GM21619 (cell line): ENCODE results near the gene SCN9A.
"Not testable (repeated sequence)": the region's sequence is repeated elsewhere in the genome, so short reads cannot be mapped to it uniquely, and the experiment has no call there.

ENCODE experiments used
- ATAC-seq: cut with Tn5 transposase; IDR thresholded peaks from one replicate; pipeline ENCODE4 v1.9.1; 2021; ENCODE audit not compliant: unreplicated experiment

SCN9A gene

DNA sequence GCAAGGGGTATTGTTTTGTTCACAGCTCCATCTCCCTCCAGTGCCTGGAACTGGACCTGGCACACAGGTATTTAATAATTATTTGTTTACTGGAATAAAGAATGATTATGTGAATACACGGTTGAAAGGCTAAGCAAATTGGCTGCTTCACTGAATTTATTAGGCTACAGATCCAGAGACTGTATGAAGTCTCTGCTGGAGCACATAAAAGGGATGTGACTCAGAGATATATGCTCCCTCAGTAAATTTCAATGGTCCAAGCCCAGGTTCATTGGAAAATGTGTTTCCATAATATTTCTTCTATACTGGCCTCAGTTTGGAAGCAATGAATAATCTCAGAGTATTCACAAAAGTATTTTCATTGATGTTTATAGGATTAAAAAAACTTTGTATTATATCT is 126.4 kb downstream of the SCN9A start:
- no peak for ATAC-seq

DNA sequence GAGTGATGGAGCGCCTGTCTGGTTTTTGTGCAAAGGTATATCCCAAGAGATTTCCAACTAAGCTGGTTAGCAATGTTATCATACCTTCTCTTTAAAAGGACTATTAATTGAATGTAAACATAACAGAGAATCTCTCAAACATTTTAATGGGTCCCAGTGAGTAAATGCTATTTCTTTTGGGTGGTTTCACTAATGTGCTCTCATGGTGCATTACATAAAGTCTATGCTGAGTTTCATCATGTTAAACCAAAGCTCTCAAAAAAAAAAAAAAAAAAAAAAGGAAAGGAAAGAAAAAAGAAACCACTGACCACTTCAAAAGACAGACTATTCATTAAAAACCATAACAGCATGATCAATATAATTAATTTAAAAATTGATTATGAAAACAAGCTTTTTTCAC is 128.8 kb downstream of the SCN9A start:
- no peak for ATAC-seq

DNA sequence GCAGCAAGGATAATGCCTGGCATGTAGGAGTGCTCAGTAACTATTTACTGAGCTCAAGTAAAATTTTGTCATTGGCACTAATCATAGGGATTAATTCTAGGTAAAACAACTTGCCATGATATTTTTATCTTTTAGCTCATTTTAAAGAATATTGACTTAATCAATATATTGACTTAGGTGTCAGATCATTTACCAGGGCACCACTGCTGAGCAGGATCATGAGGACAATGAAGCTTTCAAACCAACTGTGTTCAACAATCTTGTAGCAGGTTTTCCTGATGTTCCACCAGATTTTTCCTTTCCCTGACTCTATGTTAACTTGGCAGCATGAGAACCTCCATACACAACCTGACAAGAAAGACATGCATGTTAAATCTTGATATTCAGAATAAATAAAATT is 133.4 kb downstream of the SCN9A start:
- ATAC-seq: no peak

DNA sequence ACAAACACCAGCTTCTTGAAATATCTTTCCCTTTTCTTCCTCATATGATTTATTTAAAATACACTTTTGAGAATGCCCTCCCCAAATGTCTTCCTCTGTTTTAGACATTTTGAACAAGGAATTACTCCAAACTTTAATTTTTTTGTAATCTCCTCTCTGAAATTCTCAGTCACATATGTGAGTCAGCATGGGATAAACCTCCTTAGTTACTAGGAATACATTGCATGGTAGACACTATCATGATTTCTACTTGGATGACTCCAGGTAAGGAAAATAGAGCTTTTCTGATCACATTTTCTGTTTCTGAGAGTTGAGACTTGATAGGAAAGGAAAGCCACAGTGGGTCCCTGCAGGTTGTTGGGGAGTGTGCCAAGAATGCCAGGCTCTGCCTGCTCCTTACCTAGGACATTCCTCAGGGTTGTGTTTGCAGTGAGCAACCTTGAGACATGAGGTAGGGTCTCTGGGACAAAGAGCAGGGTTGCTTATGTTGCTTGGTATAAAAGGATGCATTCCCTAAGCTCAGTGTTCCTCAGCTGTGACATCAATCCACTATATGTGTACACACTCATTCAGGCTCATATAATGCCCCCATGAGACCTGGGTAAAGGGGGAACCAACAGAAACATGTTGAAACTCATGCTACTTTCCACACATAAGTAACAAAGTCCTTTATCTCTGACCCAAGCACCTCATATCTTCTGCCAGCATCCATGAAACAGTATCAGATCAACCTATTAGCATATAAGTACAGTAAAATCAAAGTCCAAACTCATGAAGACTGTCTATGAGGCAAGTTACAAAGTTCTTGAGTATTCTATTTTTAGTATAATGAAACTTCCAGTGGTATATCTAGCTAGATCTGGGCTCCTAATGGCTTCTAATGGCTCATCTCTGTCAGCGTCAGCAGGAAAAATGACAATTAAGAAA is 135.1 kb downstream of the SCN9A start:
- ATAC-seq: no peak

DNA sequence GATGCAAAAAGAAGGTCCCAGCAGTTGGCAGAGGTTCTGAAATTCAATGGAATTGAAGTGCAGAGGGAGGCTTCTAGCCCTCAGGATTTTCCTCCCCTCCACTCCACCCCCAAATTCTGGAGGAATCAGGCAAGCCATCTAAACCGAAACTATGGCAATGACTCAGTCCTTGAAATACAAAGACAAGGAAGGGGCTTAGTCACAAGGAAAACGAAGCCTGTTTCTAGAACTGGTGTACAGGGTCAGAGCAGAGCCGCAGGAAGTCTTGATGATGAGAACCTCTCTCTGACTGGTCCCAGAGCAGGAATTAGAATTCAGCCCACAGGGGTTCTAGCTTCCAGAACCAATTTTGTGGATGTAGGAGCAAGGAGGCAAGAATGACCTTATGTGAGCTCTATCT is 136.2 kb downstream of the SCN9A start:
- ATAC-seq: no peak

DNA sequence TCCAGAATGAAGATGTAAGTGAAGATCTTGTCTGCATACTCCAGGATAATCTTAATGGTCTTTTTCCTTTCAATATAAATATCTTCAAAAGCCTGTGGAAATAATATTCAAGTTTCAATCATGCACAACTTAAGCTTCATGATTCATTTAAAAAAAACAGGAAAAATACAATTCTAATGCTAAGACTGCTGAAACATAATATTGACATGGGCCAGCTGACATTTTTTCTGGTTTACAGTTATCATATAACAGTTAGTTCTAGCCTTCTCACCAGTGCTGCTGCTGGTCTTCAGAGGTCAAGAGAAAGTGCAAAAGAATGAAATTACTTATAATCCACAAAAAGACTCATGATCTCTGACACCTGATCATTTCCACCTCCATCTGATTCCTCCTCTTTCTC is 137.6 kb downstream of the SCN9A start:
- ATAC-seq: no peak

DNA sequence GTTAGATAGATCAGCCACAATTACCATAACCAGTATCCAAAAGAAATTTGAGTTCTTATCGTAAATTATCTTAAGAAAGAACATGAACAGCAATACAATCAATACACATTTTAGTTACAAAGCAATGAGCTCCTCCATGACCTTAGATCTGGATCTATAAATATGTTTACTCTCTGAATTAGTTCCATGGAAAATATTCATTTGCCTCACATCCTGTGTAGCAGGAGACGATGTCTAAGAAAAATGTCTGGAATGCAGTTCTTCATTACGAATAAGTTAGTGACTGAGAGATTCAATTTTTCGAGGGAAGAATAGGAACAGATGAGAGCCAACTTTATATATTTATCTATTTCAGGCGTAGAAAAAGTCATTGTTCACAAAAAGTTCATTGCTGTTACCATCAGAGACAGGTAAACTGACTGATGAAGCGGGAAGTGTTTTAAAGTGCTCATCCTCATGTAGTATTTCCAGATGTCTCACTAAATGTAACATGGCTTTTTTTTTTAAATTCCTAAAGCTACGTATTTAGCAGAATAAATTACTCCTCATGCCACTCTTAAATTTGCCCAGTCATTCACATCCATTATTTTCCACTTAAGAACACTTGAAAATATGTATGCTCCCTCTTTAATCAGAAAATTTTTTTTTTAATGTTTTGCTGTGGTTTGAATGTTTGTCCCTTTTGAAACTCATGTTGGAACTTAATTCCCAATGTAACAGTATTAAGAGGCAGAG is 141.5 kb downstream of the SCN9A start:
- no peak for ATAC-seq

DNA sequence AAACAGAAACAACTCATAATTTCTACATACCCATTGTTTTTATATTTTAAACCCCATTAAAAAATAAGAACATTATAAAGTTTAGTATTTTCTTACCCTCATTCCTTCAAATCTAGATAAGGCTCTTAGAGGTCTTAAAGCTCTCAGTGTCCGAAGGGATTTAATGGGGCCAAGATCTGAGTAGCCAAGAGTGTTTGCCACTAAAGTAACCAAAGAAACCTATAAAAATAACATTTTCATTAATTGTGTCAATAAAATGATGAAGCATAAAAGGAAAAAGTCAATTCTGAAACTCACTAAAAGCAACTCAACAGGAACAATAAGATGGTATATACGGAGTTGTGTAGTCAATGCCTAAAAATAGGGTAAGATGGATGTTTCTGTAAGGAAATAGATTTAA is 142.5 kb downstream of the SCN9A start:
- ATAC-seq: no peak

DNA sequence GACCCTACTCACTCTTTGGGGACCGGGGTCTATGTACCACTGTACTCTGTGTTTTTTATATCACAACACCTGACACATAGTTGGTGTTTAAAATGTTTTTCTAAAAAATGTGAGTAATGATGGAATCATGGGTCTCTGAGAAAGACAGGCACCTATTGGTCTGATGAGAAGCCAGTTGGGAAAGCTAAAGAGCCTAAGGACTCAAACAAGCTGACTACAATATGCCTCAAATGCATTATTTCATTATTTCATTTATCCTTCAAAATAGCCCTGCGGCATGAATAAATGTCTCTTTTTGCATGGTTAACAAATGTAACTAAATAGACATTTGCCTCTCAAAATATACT is 145.0 kb downstream of the SCN9A start:
- no peak for ATAC-seq

DNA sequence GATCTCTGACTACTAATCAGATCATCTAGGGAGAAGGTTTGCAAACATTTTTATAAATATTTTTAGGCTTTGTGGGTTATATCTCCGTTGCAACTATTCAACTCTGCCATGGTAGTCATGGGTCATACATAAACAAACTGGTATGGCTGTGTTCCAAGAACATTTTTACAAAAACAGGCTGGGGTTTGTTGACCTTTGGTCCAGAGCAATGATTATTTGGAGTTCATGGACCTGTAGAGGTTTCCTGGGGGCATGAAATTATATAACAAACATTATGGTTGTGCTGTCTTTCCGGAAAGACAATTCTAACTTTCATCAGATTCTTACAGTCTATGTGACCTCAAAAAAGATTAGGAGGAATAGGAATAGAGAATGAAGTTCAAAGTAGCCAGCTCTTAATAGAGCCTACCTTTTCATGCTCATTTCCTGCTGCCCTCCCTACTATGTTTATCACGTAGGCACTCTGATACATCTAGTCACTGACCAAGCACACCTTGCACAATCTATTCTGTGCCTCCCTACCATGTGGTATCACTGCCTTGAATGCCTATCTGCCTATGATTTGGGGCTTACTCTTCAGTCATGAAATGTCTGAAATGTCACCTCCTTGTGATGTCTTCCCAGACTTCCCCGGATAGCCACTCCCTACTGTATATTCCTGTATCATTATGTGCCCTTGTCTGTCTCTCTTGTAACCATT is 145.6 kb downstream of the SCN9A start:
- ATAC-seq: no peak

DNA sequence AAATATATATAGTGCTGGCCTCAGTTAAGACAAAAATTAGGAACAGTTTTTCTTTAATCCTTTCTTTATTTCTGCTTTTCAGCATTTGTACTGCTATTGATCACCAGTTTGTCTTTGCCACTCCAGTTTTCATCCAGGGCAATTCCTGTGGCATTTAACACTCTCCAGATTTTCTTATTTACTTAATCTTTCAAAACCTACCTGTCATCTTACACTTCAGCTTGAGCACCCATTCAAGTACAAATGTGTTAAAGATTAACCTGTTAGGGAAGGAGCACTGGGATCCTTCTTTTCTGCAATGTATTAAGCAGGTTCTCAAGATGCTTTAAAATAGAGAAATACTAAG is 146.1 kb downstream of the SCN9A start:
- ATAC-seq: no peak

DNA sequence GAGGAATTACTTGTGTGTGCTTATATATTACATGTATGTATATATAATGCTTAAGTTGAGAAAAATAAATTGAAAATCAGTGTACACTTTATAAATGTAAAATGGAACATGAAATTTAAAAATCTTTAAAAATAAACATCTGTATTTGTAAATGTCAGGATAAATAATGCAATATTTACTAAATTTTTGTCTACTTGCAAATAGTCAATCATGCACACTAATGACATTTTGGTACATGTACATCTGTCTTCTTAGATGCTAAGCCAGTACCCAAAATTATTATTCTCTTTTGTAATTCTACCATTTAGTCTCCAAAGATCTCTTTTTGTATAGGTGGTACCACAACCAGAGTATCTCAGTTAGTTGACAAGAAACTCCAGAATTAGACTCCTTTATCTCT is 151.5 kb downstream of the SCN9A start:
- no peak for ATAC-seq

DNA sequence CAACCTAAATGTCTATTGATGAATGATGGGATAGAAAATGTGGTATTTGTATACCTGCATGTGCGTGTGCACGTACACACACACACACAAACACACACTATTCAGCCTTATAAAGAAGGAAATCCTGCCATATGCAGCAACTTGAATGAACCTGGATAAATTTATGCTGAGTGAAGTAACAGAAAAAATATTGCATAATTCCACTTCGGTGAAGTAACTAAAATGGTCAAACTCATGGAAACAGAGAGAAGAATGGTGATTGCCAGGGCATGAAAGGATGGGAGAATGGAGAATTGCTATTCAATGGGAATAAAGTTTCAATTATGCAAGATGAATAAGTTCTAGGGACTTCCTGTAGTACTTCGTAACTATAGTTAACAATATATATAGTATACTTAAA is 152.4 kb downstream of the SCN9A start:
- no peak for ATAC-seq

DNA sequence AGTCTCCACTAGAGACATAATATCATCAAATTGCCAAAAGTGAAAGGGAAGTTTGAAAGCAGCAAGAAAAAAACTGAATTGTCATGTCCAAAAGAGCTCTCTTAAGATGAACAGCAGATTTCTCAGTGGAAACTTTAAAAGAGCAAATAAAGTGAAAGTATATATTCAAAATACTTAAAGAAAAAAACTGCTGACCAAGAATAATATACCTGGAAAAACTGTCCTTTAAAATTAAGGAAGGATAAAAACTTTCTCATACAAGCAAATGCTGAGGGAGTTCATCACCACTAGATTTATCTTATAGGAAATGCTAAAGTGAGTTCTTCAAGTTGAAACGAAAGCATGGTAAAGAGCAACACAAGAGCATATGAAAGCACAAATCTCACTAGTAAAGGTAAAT is 164.7 kb downstream of the SCN9A start:
- ATAC-seq: no peak

DNA sequence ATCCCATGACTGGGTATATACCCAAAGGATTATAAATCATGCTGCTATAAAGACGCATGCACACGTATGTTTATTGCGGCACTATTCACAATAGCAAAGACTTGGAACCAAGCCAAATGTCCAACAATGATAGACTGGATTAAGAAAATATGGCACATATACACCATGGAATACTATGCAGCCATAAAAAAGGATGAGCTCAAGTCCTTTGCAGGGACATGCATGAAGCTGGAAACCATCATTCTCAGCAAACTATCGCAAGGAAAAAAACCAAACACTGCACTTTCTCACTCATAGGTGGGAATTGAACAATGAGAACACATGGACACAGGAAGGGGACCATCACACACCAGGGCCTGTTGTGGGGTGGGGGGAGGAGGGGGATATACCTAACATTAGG is 165.8 kb downstream of the SCN9A start:
- ATAC-seq: not testable (repeated sequence)

DNA sequence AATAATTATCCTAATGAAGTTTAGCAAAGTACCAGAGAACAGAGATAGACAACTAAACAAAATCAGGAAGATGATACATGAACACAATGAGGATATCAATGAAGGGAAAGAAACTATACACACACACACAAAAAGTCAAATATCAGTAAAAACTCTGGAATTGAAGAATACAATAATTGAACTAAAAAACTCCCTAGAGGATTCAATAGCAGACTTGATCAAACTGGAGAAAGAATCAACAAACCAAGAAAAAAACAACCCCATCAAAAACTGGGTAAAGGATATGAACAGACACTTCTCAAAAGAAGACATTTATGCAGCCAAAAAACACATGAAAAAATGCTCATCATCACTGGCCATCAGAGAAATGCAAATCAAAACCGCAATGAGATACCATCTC is 166.4 kb downstream of the SCN9A start:
- not testable (repeated sequence) for ATAC-seq

DNA sequence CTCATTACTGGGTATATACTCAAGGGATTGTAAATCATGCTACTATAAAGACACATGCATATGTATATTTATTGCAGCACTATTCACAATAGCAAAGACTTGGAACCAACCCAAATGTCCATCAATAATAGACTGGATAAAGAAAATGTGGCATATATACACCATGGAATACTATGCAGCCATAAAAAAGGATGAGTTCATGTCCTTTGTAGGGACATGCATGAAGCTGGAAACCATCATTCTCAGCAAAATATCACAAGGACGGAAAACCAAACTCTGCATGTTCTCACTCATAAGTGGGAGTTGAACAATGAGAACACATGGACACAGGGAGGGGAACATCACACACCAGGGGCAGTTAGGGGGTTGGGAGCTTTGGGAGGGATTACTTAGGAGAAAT is 169.6 kb downstream of the SCN9A start:
- not testable (repeated sequence) for ATAC-seq

DNA sequence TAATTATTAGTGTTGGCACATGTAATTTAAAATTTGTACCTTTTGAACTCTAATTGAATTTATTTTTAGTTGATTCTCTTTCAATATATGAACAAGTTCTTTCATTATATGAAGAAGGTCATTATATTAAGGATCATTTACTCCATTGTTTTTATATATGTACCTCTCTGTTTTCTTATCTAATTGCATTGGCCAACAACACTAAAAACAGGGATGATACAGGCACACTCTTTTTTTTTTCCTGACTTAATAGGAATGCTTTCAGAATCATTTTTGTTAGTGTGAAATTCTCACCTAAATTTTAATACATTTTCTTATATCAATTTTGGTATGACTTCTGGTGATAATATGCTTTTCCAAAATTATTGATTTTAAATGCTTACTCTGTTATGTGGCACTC is 173.0 kb downstream of the SCN9A start:
- ATAC-seq: no peak

DNA sequence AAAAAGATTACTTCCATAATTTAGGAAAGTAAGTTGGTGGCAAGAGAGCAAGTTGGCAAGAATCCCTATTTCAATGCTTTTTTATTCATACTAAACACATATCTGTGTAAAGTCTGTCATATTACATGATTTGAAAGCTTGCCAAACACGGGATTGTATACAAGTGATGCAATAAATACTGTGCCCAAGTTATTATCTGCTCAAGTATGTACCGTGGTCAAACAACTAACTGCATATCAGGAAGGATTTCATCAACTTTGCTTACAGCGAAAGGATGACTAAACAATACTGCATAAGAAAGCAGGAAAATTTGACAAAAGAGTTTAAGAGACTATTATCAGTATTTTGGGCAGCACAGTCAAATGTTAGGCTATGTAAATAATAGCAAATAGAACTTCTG is 178.3 kb downstream of the SCN9A start:
- no peak for ATAC-seq

DNA sequence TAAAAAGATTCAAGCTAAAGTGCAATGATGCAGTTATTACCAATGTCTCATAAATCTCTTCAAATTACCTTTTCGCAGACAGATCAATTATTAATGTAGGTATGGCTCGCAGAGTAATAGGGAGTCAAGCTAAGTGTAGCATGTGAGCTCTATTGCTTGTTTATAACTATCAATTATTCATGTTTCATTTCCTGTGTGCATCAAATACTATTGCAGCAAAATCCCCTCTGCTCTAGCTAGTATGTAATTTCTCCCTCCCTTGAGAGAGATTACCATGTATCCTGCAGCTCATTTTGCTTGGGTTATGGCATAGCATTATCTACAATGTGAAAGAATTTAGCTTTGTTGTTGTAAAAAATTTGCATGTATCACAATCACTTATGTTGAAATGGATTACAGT is 182.3 kb downstream of the SCN9A start:
- ATAC-seq: no peak

DNA sequence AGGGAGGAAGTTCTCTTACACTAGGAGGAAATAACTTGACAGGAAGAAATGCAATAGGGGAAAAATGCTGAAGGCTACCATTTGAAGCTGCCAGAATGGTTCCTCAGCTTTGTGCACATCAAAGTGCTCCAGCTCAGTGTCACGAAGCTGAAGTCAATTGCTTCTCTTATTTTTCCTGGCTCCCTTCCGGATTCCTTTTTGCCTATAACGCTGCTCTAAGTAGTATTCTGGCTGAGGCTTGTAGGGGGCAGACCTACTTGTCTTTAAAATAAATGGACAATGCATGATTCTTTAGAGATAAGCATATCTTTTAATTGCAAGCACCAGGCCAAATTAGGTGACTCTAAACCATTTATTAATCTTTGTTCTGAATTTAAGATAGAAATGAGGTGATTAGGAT is 187.7 kb downstream of the SCN9A start:
- no peak for ATAC-seq

DNA sequence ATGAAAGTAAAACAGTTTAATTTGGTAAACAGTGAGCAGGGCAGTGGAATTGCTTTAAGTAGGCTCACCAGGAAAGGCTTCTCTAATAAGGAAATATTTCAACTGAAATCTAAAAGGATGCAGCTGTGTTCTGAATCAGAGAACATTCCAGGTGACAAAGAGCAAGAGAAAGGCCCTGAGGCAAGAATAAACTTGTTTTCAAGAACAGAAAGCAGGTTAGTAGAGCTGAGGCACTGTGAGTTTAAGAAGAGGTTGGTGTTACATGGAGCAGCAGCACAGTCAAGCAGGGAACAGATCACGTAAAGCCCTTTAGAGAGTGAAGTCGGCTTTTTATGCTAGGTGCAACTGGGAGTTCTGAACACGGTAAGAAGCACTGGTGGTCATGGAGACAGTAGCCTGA is 191.0 kb downstream of the SCN9A start:
- ATAC-seq: no peak
